Activated T-cell treated with anti-CD3 and anti-CD28 coated beads, Interleukin-2, amount 50 U/mL, for 24 hours (primary cell): ENCODE data around the gene NUPR1.

ENCODE experiments used
- DNase-seq: peaks from one replicate; pipeline ENCODE4 v3.0.0-alpha.2; 2020
- H3K27ac Mint-ChIP-seq: 2 replicates; pipeline ENCODE4 v1.8.0; 2020; ENCODE audit warnings: mild to moderate bottlenecking, mixed read lengths
- H3K27me3 Mint-ChIP-seq: 2 replicates; pipeline ENCODE4 v1.8.0; 2020; ENCODE audit warnings: mixed read lengths
- H3K36me3 Mint-ChIP-seq: 2 replicates; pipeline ENCODE4 v1.8.0; 2020; ENCODE audit warnings: low read depth, mixed read lengths
- H3K4me1 Mint-ChIP-seq: 2 replicates; pipeline ENCODE4 v1.8.0; 2020; ENCODE audit warnings: low read depth, mixed read lengths
- H3K4me3 Mint-ChIP-seq: 2 replicates; pipeline ENCODE4 v1.8.0; 2020; ENCODE audit warnings: mild to moderate bottlenecking, moderate library complexity, mixed read lengths
- H3K9me3 Mint-ChIP-seq: 2 replicates; pipeline ENCODE4 v1.8.0; 2020; ENCODE audit warnings: mixed read lengths

The NUPR1 gene, protein sequence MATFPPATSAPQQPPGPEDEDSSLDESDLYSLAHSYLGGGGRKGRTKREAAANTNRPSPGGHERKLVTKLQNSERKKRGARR

DNA sequence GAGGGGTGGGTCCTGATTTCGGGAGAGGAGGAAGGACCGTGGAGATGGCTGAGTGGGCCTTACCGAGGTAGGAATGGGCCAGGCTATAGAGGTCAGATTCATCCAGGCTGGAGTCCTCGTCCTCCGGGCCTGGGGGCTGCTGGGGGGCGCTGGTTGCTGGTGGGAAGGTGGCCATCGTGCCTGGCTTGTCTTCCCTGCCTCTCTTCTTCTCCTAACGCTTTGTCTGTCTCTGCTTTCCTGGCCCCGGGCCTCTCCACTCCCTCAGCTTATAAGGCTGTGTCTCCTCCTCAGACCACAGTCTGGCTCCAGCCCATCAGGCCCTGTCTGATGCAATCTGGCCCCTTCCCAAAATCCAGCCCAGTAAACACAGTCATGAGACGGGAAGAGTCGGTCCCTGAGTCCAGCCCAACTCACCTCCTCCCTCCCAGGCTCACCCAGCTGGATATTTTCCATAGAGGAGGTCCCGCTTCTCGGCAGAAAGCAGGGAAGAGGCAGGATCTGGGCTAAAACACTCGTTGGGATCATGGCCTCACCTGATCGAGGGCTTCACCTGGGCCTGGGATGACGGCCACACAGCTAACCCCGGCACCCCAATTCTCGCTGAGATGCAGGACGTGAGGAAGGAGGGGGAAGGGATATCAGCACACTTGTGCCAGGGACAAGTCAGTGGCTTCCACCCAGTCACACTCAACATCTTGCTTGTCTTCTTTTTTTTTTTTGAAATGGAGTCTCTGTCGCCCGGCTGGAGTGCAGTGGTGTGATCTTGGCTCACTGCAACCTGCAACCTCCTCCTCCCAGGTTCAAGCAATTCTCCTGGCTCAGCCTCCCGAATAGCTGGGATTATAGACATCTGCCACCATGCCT is at the start of gene NUPR1:
Gene NUPR1, minus strand, starts transcription at position 242 of the 864 bp plus-strand sequence. Its CDS starts 67 bp downstream, at position 175.
- Mint-ChIP-seq H3K36me3 (no peaks in the 10 kb centered on the region), H3K4me3 (no peak within 1 kb of the TSS), H3K27ac (no peak within 1 kb of the TSS), H3K27me3 (no peaks in the 10 kb centered on the region), H3K4me1 (peaks cover 28% of the 10 kb centered on the region), H3K9me3 (no peaks in the 10 kb centered on the region)
- no peak for DNase-seq

DNA sequence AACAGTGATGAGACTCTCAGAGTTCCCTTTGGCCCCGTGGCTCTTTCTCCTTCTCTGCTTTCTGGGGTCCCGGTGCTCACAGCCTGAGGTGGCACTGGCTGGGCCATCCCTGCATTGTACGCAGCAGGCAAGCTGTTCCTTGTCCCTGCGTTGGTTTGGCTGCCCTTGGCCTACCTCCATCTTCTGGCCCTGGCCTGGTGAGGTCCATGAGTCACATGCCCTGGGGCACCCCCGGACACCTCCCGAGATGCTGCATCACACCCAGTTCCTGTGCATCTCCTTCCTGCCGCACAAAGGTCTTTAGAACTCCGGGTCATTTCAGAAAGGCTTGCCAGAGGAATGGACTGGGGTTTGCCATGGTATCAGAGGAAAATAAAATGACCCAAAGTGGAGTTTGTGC is 48.6 kb upstream of the NUPR1 start:
- H3K27ac Mint-ChIP-seq, result peak overlapping the region; percentile 51
- peaks cover 91% of the 10 kb centered on the region for H3K36me3 Mint-ChIP-seq
- H3K4me3 Mint-ChIP-seq, result no peak overlapping the region
- H3K27me3 Mint-ChIP-seq, result no peaks in the 10 kb centered on the region
- H3K4me1 Mint-ChIP-seq, result no peaks in the 10 kb centered on the region
- DNase-seq, result no peak
- H3K9me3 Mint-ChIP-seq, result no peaks in the 10 kb centered on the region

DNA sequence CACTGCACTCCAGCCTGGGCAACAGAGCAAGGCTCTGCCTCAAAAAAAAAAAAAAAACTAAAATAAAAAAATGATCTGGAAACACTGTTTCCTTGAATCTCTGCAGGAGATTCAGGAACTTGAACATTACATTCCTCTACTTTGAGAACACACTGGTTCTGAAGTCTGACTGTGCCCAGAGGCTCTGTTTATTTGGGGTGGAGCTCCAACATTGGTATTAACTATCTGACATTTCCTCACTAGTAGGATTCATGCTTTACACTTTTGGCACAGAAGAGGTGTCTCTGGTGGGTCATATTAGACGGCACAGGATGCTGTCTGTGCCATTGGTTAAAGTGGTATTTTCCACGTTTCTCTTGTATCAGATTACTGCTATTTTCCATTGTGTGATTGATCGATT is 47.7 kb upstream of the NUPR1 start:
- DNase-seq, result no peak
- Mint-ChIP-seq H3K36me3 (peaks cover 90% of the 10 kb centered on the region), H3K4me1 (no peaks in the 10 kb centered on the region), H3K9me3 (no peaks in the 10 kb centered on the region), H3K27me3 (no peaks in the 10 kb centered on the region), H3K27ac (no peak overlapping the region), H3K4me3 (no peak overlapping the region)

DNA sequence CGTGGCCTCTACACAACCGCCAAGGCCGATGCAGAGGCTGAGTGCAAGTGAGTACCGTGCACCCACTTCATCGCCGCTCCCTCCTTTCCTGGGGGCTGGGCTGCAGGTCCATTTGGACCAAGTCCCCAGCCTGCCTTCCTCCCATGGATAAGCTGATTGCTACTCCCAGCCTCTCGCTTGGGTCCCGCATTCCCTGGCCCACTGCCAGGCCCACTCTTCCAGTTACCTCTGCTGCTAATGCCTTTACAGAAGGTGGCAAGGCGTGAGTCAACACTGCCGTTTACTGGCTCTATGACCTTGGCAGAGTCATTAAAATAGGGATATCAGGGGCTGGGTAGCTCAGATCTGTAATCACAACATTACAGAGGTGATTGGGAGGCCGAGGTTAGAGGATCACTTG is 46.9 kb upstream of the NUPR1 start:
- H3K36me3 Mint-ChIP-seq, result peaks cover 90% of the 10 kb centered on the region
- H3K27me3 Mint-ChIP-seq, result no peaks in the 10 kb centered on the region
- no peak for DNase-seq
- no peaks in the 10 kb centered on the region for H3K9me3 Mint-ChIP-seq
- no peaks in the 10 kb centered on the region for H3K4me1 Mint-ChIP-seq
- no peak overlapping the region for H3K4me3 Mint-ChIP-seq
- H3K27ac Mint-ChIP-seq, result peak overlapping the region; percentile 52

DNA sequence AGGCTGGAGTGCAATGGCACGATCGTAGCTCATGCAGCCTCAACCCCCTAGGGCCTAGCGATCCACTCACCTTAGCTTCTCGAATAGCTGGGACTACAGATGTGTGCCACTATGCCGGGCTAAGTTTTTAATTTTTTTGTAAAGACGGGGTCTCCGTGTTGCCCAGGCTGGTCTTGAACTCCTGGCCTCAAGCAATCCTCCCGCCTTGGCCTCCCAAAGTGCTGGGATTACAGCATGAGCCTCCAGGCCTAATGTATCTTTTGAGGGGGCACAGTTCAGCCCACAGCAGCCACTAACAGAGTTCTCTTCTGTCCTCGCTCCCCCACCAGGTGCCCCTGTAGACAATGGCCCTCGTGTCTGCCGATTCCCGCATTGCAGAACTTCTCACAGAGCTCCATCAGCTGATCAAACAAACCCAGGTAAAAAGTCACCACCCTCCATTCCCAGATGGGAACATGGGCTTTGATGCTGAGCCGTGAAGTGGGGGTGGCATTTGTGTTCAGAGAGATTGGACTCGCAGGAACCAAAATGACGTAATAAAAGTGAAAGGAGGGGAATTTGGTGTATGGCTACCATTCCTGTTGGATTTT is 42.0 kb upstream of the NUPR1 start:
- no peak overlapping the region for H3K27ac Mint-ChIP-seq
- H3K27me3 Mint-ChIP-seq, result no peaks in the 10 kb centered on the region
- H3K9me3 Mint-ChIP-seq, result no peaks in the 10 kb centered on the region
- H3K36me3 Mint-ChIP-seq, result peaks cover 54% of the 10 kb centered on the region
- no peak for DNase-seq
- H3K4me1 Mint-ChIP-seq, result no peaks in the 10 kb centered on the region
- H3K4me3 Mint-ChIP-seq, result no peak overlapping the region

DNA sequence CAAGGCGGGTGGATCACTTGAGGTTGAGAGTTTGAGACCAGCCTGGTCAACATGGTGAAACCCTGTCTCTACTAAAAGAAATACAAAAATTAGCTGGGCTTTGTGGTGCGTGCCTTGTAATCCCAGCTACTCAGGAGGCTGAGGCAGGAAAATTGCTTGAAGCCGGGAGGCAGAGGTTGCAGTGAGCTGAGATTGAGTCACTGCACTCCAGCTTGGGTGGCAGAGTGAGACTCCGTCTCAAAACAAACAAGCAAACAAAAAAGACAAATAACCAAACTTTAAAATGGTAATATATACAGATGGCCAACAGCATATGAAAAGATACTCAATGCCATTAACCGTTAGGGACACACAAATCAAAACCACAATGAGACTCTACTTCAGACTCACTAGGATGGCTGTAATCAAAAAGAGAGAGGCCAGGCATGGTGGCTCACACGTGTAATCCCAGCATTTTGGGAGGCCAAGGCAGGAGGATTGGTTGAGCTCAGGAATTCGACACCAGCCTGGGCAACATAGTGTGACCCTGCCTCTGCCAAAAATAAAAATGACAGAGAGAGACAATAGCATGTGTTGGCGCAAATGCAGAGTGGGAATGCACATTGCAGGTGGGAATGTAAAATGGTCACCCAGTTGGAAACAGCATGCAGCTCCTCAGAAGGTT is 36.8 kb upstream of the NUPR1 start:
- H3K4me1 Mint-ChIP-seq, result peaks cover 19% of the 10 kb centered on the region
- H3K27me3 Mint-ChIP-seq, result no peaks in the 10 kb centered on the region
- H3K9me3 Mint-ChIP-seq, result no peaks in the 10 kb centered on the region
- H3K27ac Mint-ChIP-seq, result no peak overlapping the region
- no peak for DNase-seq
- no peak overlapping the region for H3K4me3 Mint-ChIP-seq
- peaks cover 13% of the 10 kb centered on the region for H3K36me3 Mint-ChIP-seq

DNA sequence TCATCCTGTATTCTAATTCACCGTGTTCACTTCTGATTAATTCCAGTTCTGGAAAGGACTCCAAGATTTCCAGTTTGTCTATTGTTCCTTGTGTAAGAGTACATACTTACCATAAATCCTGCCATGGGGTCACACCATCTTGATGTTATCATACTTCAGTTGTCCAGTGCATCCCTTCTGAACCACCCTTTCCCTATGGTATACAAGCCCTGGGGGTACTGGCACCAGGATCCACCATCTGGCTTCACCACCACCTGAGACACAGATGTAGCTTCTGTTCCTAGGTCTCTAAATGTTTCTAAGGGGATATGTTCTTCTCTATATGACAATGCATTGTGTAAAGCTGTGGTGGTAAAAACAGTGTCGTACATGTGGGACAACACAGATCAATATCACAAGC is 36.2 kb upstream of the NUPR1 start:
- Mint-ChIP-seq H3K9me3 (no peaks in the 10 kb centered on the region), H3K27ac (peak overlapping the region; percentile 30), H3K4me3 (no peak overlapping the region), H3K36me3 (peaks cover 13% of the 10 kb centered on the region), H3K4me1 (peaks cover 19% of the 10 kb centered on the region), H3K27me3 (no peaks in the 10 kb centered on the region)
- DNase-seq, result no peak

DNA sequence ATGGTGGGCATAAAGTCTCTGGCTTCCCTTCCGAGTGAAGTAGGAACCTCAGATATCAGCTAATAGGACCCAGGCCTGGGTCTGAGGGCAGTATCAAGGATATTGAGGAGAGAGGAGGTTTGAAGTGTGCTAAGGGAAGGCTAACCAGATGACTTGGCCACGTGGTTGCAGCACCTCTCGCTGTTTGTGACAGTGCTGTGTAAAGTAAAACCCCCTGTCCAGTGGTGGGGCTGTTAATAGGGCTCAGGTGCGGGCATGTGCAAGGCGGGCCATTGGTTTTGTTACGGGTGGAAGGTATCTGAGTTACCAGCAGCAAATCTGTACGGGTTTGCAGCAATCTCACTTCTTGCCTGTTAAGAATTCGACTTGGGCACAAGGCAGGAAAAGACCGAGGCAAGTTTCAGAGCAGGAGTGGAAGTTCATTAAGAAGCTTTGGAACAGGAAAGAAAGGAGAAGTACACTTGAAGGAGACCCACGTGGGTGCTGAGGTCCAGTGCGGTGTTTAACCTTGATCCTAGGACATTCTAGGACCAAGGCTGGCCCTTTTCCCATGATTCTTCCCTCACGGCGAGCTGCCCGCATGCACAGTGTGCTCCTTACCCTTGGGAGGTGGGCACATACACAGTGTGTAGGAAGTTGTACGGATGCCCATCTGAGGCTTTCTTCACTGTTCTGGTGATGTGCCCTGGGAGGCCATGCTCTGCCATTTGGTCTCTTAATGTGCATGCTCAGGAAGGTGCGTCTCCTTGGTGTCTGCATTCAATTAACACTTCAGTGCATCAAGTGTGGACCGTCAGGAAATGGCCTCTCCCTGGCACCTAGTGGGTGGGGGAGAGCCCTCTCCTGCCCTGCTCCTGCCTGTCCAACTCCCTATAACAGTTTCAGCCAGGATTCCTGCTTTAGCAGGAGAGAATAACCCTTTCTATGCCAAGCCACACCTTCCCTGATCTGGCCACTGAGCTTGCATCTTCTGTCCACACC is 35.3 kb upstream of the NUPR1 start:
- Mint-ChIP-seq H3K4me1 (peaks cover 21% of the 10 kb centered on the region), H3K4me3 (no peak overlapping the region), H3K36me3 (peaks cover 11% of the 10 kb centered on the region), H3K27ac (peak overlapping the region; percentile 23), H3K9me3 (no peaks in the 10 kb centered on the region), H3K27me3 (no peaks in the 10 kb centered on the region)
- DNase-seq, result no peak

DNA sequence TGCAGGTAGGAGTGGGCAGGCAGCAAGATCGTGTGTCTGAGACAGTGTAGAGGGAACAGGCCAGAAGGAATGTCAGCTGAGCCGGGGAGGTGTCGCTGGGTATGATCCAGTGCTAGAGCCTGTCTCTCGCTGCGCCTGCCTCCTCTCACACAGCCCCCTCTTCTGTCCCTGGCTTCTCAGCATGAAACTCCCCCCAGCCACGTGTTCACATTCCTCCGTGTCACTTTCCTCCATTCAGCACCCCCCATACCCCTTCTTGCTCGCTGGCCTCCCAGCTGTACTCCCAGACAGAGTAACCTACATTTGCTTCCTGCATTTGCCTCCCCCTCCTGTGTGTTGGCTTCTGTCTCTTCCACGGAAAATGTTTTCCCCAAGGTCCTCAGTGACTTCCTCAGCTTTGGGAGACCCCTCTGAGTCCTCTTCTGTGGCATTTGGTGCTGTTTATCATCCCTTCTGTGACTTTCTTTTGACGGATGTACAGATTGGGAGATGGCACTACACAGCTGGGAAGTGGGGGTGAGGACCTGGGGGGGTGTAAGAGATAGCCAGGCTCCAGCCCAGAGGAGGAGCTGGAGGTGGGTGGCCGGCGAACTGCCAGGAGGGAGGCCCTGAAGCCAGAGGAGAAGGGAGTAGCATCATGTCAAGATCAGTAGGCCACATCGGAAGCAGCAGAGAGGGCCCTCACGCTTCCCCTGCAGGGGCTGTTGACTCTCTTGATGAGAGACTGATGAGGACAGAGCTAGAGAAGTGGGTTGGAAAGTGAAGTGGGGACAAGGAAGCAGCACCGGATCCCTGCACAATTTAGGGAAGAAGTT is 34.1 kb upstream of the NUPR1 start:
- Mint-ChIP-seq H3K9me3 (no peaks in the 10 kb centered on the region), H3K4me1 (peaks cover 24% of the 10 kb centered on the region), H3K27ac (peak overlapping the region; percentile 69), H3K36me3 (peaks cover 10% of the 10 kb centered on the region), H3K27me3 (no peaks in the 10 kb centered on the region), H3K4me3 (no peak overlapping the region)
- no peak for DNase-seq

DNA sequence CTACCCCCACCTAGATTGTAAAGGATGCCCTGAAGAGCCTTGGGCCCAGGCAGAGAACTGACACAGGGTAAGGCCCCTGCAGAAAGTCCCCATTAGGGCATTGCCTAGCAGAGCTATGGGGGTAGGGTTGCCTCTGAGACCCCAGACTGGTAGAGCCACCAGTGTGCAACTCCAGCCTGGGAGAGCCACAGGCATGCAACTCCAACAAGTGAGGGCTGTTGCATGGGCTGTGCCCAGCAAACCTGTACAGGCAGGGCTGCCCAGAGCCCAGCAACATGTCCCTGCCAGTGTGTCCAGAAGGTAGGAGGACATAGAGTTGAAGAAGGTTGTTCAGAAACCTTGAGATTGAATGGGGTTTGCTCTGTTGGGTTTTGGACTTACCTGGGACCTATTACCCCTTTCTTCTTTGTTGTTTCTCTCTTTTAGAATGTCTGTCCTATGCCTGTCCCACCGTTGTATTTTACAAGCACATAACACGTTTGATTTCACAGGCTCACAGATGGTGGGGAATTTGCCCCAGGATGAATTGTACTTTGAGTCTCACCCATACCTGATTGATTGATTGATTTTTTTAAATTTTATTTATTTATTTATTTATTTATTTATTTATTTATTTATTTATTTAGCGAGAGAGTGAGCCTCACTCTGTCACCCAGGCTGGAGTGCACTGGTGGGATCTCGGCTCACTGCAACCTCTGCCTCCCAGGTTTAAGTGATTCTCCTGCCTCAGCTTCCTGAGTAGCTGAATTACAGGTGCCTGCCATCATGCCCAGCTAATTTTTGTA is 31.4 kb upstream of the NUPR1 start:
- Mint-ChIP-seq H3K36me3 (peaks cover 27% of the 10 kb centered on the region), H3K9me3 (peaks cover 7% of the 10 kb centered on the region), H3K27me3 (no peaks in the 10 kb centered on the region), H3K27ac (no peak overlapping the region), H3K4me3 (no peak overlapping the region), H3K4me1 (peaks cover 29% of the 10 kb centered on the region)
- DNase-seq, result no peak

DNA sequence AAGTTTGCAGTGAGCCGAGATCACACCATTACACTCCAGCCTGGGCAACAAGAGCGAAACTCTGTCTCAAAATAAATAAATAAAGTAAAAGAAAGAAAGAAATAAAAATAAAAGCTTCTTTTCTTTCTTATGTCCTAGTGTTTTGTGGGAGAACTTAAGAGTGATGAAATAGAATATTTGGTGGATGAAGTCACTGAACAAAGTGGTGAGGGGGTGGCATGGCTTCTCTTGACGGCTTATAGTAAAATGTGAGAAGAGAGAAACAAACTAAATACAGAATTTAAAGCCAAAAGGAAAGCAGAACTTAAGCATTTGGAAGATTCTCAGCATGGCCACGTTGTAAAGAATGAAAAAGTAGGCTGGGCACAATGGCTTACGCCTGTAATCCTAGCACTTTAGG is 30.2 kb upstream of the NUPR1 start:
- no peak overlapping the region for H3K4me3 Mint-ChIP-seq
- H3K27me3 Mint-ChIP-seq, result no peaks in the 10 kb centered on the region
- no peak for DNase-seq
- H3K4me1 Mint-ChIP-seq, result peaks cover 30% of the 10 kb centered on the region
- H3K27ac Mint-ChIP-seq, result peak overlapping the region; percentile 47
- H3K36me3 Mint-ChIP-seq, result peaks cover 33% of the 10 kb centered on the region
- H3K9me3 Mint-ChIP-seq, result peaks cover 7% of the 10 kb centered on the region

DNA sequence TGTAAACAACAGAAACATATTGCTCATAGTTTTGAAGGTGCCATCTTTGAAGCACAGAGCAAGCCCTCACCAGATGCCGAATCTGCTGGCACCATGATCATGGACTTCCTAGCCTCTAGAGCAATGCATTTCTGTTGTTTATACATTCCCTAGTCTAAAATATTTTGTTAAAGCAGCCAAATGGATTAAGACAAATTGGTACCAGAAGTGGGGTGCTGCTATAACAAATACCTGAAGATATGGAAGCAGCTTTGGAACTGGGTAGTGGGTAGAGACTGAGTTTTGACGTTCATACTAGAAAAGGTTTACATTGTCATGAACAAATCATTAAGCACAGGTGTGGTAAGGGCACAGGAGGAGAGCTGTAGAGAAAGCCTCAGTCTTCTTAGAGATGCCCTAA is 28.5 kb upstream of the NUPR1 start:
- no peak overlapping the region for H3K27ac Mint-ChIP-seq
- H3K27me3 Mint-ChIP-seq, result no peaks in the 10 kb centered on the region
- no peak for DNase-seq
- H3K4me3 Mint-ChIP-seq, result no peak overlapping the region
- H3K9me3 Mint-ChIP-seq, result peaks cover 7% of the 10 kb centered on the region
- H3K36me3 Mint-ChIP-seq, result peaks cover 42% of the 10 kb centered on the region
- H3K4me1 Mint-ChIP-seq, result peaks cover 25% of the 10 kb centered on the region
